HG03039 (cell line): ENCODE data around the gene WDR47.

Experiments
- ATAC-seq: cut with Tn5 transposase; IDR thresholded peaks from one replicate; pipeline ENCODE4 v1.9.1; 2021; ENCODE audit warnings: mild to moderate bottlenecking, moderate library complexity; ENCODE audit not compliant: unreplicated experiment

WDR47 gene

DNA sequence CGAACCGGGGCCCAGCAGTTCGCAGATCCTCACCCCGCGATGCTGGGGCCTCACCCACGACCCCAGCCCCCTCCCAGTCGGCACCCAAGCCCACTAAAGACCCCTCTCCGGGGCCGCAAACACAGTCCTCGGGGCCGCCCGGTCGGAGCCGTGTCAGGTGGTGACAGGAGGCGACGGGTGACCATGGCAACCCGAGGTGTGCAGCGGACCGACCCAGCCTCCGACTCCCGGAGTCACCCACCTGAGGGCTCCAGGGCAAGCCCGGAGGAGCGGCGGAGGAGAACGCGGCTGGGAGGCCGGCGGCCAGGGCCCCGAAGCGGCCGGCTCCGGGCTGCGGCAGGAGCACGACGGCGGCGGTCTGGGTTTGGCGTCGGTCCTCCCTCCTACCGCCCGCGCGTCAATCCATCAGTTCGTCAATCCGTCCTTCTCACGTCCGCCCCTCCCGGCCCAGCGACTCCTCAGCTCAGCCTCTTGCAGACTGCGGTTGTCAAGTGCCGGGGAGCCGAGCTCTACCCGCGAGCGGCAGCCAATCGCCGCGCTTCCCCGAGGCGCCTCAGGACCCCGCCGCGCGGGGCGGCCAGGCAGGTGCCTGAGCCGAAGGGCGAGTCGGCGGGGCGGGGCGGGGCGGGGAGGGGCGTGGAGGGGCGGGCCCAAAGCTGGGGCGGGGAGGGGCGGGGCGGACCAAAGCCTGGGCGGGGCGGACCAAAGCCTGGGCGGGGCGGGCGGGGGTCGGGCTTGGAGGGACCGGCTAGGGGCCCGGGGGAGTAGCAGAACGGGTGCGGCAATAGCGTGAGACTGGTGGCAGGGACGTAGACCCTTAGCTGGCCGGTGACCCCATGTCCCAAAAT lies at the start of gene WDR47:
Gene WDR47, minus strand, starts transcription at position 482 of the 848 bp plus-strand sequence. CDS start 18,590 bp downstream, outside the sequence.
- peak; percentile 93 for ATAC-seq

DNA sequence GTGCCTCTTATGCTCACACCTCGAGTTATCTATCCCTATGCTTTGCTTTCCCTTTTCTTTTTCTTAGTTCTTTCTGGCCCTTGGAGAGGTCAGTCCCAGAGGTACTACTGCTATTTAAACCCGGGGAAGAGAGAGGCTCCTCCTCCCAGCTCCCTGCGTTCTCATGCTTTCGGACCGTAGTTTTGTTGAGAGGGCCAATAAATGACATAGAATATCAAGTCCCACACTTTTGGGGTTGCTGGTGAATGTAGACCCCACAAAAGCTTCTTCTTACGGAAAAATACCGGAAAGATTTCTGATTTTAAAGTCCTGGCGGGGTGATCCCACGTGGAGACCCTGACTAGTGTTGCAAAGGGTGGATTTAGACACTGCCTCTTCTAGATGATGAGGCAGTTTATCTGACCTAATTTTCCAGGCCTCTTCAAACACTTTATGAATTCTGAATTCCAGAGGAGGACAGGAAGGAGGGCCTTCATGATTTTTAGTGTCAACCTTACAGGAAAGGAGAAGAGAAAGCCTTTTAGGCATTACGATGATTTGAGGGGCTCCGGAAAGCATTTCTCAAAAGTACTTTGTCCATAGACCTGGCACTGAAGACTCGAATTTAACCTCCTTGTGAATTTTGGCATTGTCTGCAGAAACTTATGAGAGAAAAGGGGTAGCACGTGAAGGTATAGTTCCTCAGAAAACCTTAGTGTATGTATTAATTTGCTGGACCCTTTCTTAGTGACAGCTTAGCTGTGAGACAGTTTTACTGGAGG lies 49.4 kb upstream of the WDR47 start:
- ATAC-seq = peak; percentile 38

DNA sequence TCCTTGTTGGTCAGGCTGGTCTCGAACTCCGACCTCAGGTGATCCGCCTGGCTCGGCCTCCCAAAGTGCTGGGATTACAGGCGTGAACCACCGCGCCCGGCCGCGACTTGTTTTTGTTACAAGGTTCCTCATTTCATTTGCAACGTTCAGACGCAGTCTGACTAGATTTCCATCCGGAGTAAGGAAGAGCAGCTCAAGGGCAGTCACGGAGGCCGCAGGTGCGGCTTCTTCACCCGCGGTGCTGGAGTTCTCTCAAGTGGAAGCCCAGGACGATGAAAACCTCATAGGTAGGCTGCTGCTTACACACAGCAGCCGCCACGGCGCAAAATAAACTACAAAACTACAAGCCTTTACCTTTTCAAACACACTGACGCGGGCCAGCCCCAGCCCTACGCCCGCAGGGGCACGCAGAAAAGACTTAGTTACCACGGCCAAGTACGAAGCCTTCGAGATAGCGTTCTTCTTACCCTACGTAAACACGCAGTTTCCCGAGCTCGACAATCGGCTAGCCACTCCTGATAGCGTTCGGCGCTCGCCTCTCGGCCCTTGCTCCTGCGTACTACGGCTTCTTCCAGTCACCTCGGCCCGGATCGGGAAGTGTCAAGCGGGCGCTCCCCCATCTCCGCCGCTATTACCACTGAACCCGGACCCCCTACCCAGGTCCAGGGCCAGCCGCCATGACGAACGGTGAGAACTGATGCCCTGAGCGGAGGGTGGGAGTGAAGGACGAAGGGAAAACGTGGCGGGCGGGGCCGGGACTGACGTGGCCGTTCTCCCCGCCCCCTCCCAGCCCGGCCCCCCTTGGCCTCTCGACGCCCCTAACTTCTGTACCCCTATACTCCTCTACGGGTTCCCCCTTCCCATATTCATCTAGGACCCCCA lies 48.5 kb upstream of the WDR47 start, which contains the start of gene TMEM167B:
Gene TMEM167B, plus strand, starts transcription at position 569 of the 882 bp plus-strand sequence. Its CDS starts 109 bp downstream, at position 678.
- peak; percentile 92 for ATAC-seq

GRCh38 chr1:109089242-109090015 lies 47.5 kb upstream of the WDR47 start:
- ATAC-seq = no peak

- no peak for ATAC-seq
These were observed 42.9 kb upstream of the WDR47 start for GRCh38 chr1:109084563-109085517.

DNA sequence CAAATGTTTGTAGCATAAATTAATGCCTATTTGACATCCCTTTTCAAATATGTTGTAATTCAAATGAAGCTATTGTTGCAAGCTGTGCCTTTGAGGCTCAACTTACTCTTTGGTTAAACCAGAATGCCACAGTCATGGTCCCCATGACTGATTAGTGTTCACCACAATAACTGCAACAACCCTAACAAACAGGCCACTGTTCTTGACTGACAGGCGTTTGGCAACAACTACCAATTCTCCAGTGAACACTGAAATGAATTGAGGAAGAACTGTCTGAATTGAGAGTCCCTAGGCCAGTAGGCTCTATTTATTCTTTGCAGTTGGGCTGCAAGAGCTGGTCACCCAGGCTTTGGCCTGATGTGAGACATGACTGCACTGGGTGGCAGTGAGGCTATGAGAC lies 42.0 kb upstream of the WDR47 start:
- ATAC-seq = no peak

- ATAC-seq = no peak
These were observed 41.6 kb upstream of the WDR47 start for GRCh38 chr1:109083501-109083900.

DNA sequence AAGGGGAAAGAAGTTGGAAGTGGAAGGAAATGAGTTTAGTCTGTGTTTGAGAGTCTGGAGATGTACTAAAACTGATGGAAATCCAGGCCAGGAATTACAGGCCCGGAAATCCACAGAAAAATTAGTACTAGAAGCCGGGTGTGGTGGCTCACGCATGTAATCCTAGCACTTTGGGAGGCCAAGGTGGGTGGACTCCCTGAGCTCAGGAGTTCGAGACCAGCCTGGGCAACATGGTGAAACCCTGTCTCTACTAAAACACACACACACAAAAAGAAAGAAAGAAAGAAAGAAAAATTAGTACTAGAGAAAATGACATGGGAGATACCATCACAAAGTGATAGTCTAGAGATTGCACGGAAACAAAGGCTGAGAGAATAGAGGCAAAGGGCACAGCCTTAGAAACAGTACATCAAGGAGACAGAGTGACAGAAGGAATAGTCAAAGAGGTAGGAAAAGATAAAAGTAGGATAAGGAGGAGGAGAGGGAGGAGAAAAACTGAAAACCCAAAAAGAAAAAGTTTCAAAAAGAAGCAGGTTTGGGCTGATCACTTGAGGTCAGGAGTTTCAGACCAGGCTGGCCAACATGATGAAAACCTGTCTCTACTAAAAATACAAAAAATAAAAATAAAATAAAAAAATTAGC lies 38.7 kb upstream of the WDR47 start:
- no peak for ATAC-seq

GRCh38 chr1:109079240-109079622 lies 37.3 kb upstream of the WDR47 start:
- ATAC-seq = no peak

DNA sequence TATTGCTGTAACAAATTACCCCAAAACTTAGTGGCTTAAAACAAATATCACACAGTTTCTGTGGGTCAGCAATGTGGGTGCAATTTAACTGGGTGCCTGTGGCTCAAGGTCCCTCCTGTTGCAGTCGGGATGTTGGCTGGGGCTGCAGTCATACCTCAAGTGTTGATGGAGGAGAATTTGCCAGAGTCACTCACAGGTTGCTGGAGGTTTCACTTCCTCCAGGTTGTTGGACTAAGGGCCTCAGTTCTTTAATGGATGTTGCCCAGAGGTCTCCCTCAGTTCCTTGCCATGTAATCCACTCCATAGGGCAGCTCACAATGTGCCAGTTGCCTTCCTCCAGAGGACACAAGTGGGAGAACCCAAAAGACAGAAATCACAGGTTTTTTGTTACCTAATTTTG lies 36.4 kb upstream of the WDR47 start:
- no peak for ATAC-seq

DNA sequence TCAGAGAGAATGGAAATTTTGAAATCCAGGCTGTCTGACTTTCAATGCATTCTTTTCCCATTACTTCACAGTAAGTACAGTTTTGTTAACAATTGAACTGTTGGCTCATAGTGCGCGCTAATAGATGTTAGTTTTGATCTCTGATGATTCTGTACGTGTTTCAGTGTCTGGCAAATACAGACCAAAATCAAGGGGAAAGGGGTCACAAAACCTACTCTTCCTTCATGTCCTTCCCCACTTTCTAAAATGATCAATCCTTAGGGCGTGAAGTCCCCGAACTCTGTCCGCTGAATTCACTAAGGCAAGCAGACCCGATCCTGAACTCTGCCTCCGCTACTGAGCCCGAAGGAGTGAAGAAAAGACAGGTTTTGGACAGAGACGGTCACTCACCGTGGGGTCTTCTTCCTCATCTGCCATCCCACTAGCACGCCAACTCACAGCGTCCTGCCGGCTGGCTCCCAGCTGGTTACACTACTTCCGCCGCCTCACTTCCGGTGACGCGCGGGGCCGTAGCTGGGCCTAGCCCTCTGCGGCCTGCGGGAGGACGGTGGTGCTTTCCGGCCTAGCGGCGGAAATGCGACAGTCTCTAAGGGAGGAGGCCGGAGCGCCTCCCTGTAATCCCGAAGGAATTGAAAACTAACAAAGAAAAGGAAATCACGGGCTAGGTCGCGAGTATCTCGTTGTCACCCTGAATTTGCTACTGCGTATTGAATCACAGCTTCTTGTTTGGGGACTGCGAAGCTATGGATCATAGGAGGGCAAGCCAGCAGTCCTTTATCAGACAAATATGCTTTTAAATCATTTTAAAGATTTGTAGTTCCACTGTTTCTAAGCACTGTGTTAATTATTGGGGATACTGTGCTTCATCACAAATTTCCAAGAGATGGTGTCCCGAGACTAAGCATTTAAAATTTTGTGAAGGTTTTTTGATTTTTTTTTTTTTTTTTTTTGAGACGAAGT lies 33.9 kb upstream of the WDR47 start, which contains the start of gene TAF13:
Gene TAF13, minus strand, starts transcription at position 473 of the 960 bp plus-strand sequence. Its CDS starts 56 bp downstream, at position 417.
- peak; percentile 99 for ATAC-seq

DNA sequence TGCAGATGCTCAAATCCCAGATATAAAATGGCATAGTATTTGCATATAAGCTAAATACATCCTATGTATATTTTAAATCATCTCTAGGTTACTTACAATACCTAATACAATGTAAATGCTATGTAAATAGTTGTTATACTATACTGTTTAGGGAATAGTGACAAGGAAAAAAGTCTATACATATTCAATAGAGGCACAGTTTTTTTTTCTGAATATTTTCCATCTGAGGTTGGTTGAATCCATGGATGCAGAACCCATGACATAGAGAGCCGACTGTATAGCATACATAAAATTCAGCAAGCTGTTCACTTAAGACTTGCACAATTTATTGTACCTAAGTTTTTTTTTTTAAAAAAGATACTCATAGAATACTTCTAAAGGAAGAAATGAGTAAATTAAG lies 27.4 kb upstream of the WDR47 start:
- no peak for ATAC-seq

DNA sequence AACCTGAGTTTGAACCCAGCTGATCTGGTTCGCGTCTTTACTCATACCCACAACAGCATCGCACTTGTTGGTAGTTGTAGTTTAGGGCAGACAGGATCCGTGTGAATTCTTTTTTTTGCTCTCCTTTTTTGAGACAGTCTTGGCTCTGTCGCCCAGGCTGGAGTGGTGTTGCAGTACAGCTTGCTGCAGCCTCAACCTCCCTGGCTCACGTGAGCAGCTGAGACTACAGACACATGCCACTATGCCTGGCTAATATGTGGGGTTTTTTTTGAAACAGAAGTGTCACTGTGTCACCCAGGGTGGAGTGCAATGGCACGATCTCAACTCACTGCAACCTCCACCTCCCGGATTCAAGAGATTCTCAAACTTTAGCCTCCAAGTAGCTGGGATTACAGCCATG lies 26.0 kb upstream of the WDR47 start:
- ATAC-seq = no peak

GRCh38 chr1:109065137-109065536 lies 23.2 kb upstream of the WDR47 start:
- ATAC-seq = no peak

DNA sequence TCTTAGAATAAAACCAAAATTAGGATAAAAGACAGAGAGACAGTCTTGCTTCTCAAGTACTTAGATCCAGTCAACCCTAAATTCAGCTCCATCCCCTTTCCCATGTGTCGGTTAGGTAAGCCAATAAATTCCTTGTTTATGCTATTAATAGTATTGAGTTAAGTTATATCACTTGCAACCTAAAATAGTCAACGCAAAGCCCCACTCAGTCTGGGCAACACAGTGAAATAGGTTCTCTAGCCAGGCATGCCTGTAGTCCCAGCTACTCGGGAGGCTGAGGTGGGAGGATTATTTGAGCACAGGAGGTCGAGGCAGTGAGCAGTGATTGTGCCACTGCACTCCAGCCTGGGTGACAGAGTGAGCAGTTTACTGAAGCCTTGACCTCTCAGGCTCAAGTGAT lies 19.3 kb upstream of the WDR47 start:
- no peak for ATAC-seq

- ATAC-seq = no peak
These were observed 18.8 kb upstream of the WDR47 start for GRCh38 chr1:109060707-109061106.

- ATAC-seq = no peak
These were observed 17.1 kb upstream of the WDR47 start for GRCh38 chr1:109059026-109059425.
